IMR-90 (cell line): Measurements from ENCODE around the gene TFCP2. TPM values are rescaled to one million over a fixed set of nuclear protein-coding genes. Genes with fewer than 3 reads are reported as not detected.

Experiments used
- ATAC-seq: fragments of 200-7000 bp; cut with Tn5 transposase; 2 replicates; pipeline ENCODE4 v1.9.1; 2020; ENCODE audit warnings: low read depth, mild to moderate bottlenecking, moderate library complexity
- BruUV-seq: library from RNA; stranded (reverse); fragments of 400-500 nt; replicated peaks from 2 replicates; lab custom pipeline; 2021; lab: Mats Ljungman, UMichigan
- CTCF ChIA-PET: fragments of 300-600 bp; formaldehyde crosslinking; extraction: SDS; loops from one replicate; lab custom pipeline; 2021; ENCODE audit warnings: antibody characterized with exemption; lab: Yijun Ruan, JAX
- POLR2A ChIA-PET: fragments of 300-600 bp; sonication (Branson Sonifier 250); formaldehyde crosslinking; loops from one replicate; lab custom pipeline; 2022; ENCODE audit warnings: antibody characterized with exemption; ENCODE audit not compliant: unreplicated experiment; lab: Charles Lee
- DNase-seq: peaks from one replicate; pipeline ENCODE4 v3.0.0; 2013
- H2AFZ ChIP-seq: replicated peaks from 2 replicates; pipeline ENCODE3; 2013; ENCODE audit warnings: low read length, mild to moderate bottlenecking; ENCODE audit not compliant: poor library complexity
- H2AK5ac ChIP-seq: 2 replicates; pipeline ENCODE4 v1.6.1; 2013; ENCODE audit warnings: low read depth, low read length, inconsistent platforms
- H2AK9ac ChIP-seq: replicated peaks from 2 replicates; pipeline ENCODE3; 2013; ENCODE audit warnings: mild to moderate bottlenecking, low read depth, low read length, moderate library complexity; ENCODE audit not compliant: poor library complexity
- H2BK120ac ChIP-seq: 2 replicates; pipeline ENCODE4 v1.6.1; 2013; ENCODE audit warnings: low read depth, low read length, inconsistent platforms
- H2BK15ac ChIP-seq: 3 replicates; pipeline ENCODE4 v1.6.1; 2013; ENCODE audit warnings: low read depth, low read length, inconsistent platforms
- H2BK20ac ChIP-seq: 2 replicates; pipeline ENCODE4 v1.6.1; 2013; ENCODE audit warnings: low read depth, mild to moderate bottlenecking, inconsistent platforms, low read length, moderate library complexity
- H2BK5ac ChIP-seq: 2 replicates; pipeline ENCODE4 v1.6.1; 2013; ENCODE audit warnings: mild to moderate bottlenecking, low read depth, low read length, inconsistent platforms; ENCODE audit not compliant: poor library complexity, severe bottlenecking
- H3K14ac ChIP-seq: replicated peaks from 2 replicates; pipeline ENCODE4 v1.6.1; 2013; ENCODE audit warnings: low read depth, low read length, inconsistent platforms
- H3K18ac ChIP-seq: 2 replicates; pipeline ENCODE4 v1.6.1; 2013; ENCODE audit warnings: low read depth, low read length, control low read depth
- H3K23ac ChIP-seq: 2 replicates; pipeline ENCODE4 v1.6.1; 2013; ENCODE audit warnings: low read depth, low read length, inconsistent platforms
- H3K27ac ChIP-seq: 2 replicates; pipeline ENCODE4 v1.5.1; 2013; ENCODE audit warnings: mild to moderate bottlenecking, control low read depth, low read length; ENCODE audit not compliant: insufficient read depth
- H3K27me3 ChIP-seq: 2 replicates; pipeline ENCODE4 v1.6.1; 2013; ENCODE audit warnings: low read length; ENCODE audit not compliant: control insufficient read depth, insufficient read depth
- H3K36me3 ChIP-seq: 2 replicates; pipeline ENCODE4 v1.6.1; 2013; ENCODE audit warnings: low read length, mixed read lengths; ENCODE audit not compliant: control insufficient read depth, insufficient read depth
- H3K4ac ChIP-seq: 2 replicates; pipeline ENCODE4 v1.6.1; 2013; ENCODE audit warnings: low read depth, low read length, inconsistent platforms
- H3K4me1 ChIP-seq: 2 replicates; pipeline ENCODE4 v1.6.1; 2013; ENCODE audit warnings: low read length, mixed read lengths; ENCODE audit not compliant: control insufficient read depth, insufficient read depth
- H3K4me2 ChIP-seq: 2 replicates; pipeline ENCODE4 v1.6.1; 2013; ENCODE audit warnings: low read depth, mild to moderate bottlenecking, control low read depth, low read length, moderate library complexity
- H3K4me3 ChIP-seq: 2 replicates; pipeline ENCODE4 v1.5.1; 2013; ENCODE audit warnings: low read depth, mild to moderate bottlenecking, control low read depth, low read length, moderate library complexity; ENCODE audit not compliant: insufficient read depth
- H3K56ac ChIP-seq: 2 replicates; pipeline ENCODE4 v1.6.1; 2013; ENCODE audit warnings: low read length, inconsistent platforms; ENCODE audit not compliant: insufficient read depth; ENCODE audit errors: extremely low read depth
- H3K79me1 ChIP-seq, 2 experiments: 2 replicates each; pipeline ENCODE4 v1.6.1; 2013; ENCODE audit warnings: low read length in 2 of 2, inconsistent platforms in 1 of 2, low read depth in 1 of 2
- H3K9ac ChIP-seq: 2 replicates; pipeline ENCODE4 v1.6.1; 2013; ENCODE audit warnings: low read depth, low read length, control low read depth
- H3K9me1 ChIP-seq: 2 replicates; pipeline ENCODE4 v1.6.1; 2013; ENCODE audit warnings: low read length, inconsistent platforms; ENCODE audit not compliant: insufficient read depth
- H3K9me3 ChIP-seq: 2 replicates; pipeline ENCODE4 v1.6.1; 2013; ENCODE audit warnings: low read length; ENCODE audit not compliant: control insufficient read depth, insufficient read depth
- H4K20me1 ChIP-seq: 2 replicates; pipeline ENCODE4 v1.6.1; 2013; ENCODE audit warnings: low read length, inconsistent platforms; ENCODE audit not compliant: insufficient read depth
- H4K5ac ChIP-seq: 2 replicates; pipeline ENCODE4 v1.6.1; 2013; ENCODE audit warnings: mild to moderate bottlenecking, low read depth, low read length, control low read depth
- H4K8ac ChIP-seq, 2 experiments: 2 replicates each; pipeline ENCODE4 v1.6.1; 2013; ENCODE audit warnings: low read depth in 2 of 2, low read length in 2 of 2, control low read depth in 1 of 2, inconsistent platforms in 1 of 2
- H4K91ac ChIP-seq: 2 replicates; pipeline ENCODE4 v1.6.1; 2013; ENCODE audit warnings: low read depth, low read length, inconsistent platforms; ENCODE audit not compliant: insufficient read depth
- BHLHE40 ChIP-seq: fragments of 150-350 bp; IDR thresholded peaks from 2 replicates; pipeline ENCODE4 v1.6.1; 2016; ENCODE audit warnings: mild to moderate bottlenecking, low read depth, low read length
- CEBPB ChIP-seq: IDR thresholded peaks from 2 replicates; pipeline ENCODE4 v1.6.1; 2012; ENCODE audit warnings: low read depth, low read length, improper control_type of control experiment
- CTCF ChIP-seq: conservative IDR thresholded peaks from 2 replicates; pipeline ENCODE4 v1.5.1; 2012; ENCODE audit warnings: mild to moderate bottlenecking, low read depth, low read length, improper control_type of control experiment
- ELK1 ChIP-seq: fragments of 150-350 bp; IDR thresholded peaks from 2 replicates; pipeline ENCODE4 v1.6.1; 2016; ENCODE audit warnings: low read depth, mild to moderate bottlenecking, low read length, moderate library complexity, borderline replicate concordance
- FOS ChIP-seq: fragments of 150-350 bp; IDR thresholded peaks from 2 replicates; pipeline ENCODE4 v1.6.1; 2016; ENCODE audit warnings: low read depth, low read length
- MAFK ChIP-seq: IDR thresholded peaks from 2 replicates; pipeline ENCODE4 v1.6.1; 2012; ENCODE audit warnings: low read depth, low read length, improper control_type of control experiment
- MAZ ChIP-seq: IDR thresholded peaks from 2 replicates; pipeline ENCODE4 v1.6.1; 2012; ENCODE audit warnings: low read depth, mild to moderate bottlenecking, low read length, improper control_type of control experiment, moderate library complexity, borderline replicate concordance
- MXI1 ChIP-seq: IDR thresholded peaks from 2 replicates; pipeline ENCODE4 v1.6.1; 2012; ENCODE audit warnings: low read depth, mild to moderate bottlenecking, low read length, moderate library complexity, borderline replicate concordance
- NFE2L2 ChIP-seq: fragments of 150-350 bp; IDR thresholded peaks from 2 replicates; pipeline ENCODE4 v1.6.1; 2016; ENCODE audit warnings: low read depth, mild to moderate bottlenecking, low read length
- POLR2A ChIP-seq: IDR thresholded peaks from 2 replicates; pipeline ENCODE4 v1.6.1; 2012; ENCODE audit warnings: mild to moderate bottlenecking, low read depth, low read length
- RAD21 ChIP-seq: IDR thresholded peaks from 2 replicates; pipeline ENCODE4 v1.6.1; 2012; ENCODE audit warnings: low read length, improper control_type of control experiment
- RCOR1 ChIP-seq: IDR thresholded peaks from 2 replicates; pipeline ENCODE4 v1.6.1; 2012; ENCODE audit warnings: mild to moderate bottlenecking, low read length, improper control_type of control experiment; ENCODE audit not compliant: insufficient replicate concordance
- SMC3 ChIP-seq: fragments of 150-350 bp; IDR thresholded peaks from 2 replicates; pipeline ENCODE4 v1.6.1; 2016; ENCODE audit warnings: low read depth, mild to moderate bottlenecking, antibody characterized with exemption, low read length, moderate library complexity
- WGBS, 2 experiments: methylation state at CpG; one replicate each; pipeline versions ENCODE4 v1.1.5 to v1.1.7; 2013; ENCODE audit warnings: missing lambda C conversion rate in 2 of 2; ENCODE audit not compliant: insufficient read length in 1 of 2; ENCODE audit errors: extremely low coverage in 2 of 2; 5-methylcytosine and 5-hydroxymethylcytosine counted together
- dilution Hi-C: fragments of 300-500 bp; cut with HindIII; formaldehyde crosslinking; loops from one replicate; pipeline ENCODE4 v1.14.3; 2018; ENCODE audit warnings: low sequenced_read_pairs; ENCODE audit not compliant: unreplicated experiment
- in situ Hi-C: fragments of 300-500 bp; cut with MboI; formaldehyde crosslinking; loops from 3 replicates; pipeline ENCODE4 v1.14.3; 2019; ENCODE audit warnings: low sequenced_read_pairs, inconsistent platforms, mixed read lengths
- intact Hi-C: fragments of 100-400 bp; cut with micrococcal nuclease; formaldehyde crosslinking; loops from 2 replicates; pipeline ENCODE4 v1.10.0; 2022
- polyA plus RNA-seq, 3 experiments: library from polyadenylated mRNA; depleted of rRNA; stranded (reverse); fragments of >200 nt; gene quantifications; 2 replicates each; pipeline ENCODE4 v1.2.3, GENCODE V29; 2012; ENCODE audit warnings: low replicate concordance in 1 of 3
- total RNA-seq: library from RNA; depleted of rRNA; stranded (reverse); fragments of >200 nt; gene quantifications from 2 replicates; pipeline ENCODE4 v1.2.3, GENCODE V29; 2012
- TF ChIP-seq, protein P1 (sequence below): fragments of 150-350 bp; IDR thresholded peaks from 2 replicates; pipeline ENCODE4 v1.6.1; 2017; ENCODE audit warnings: mild to moderate bottlenecking, antibody characterized with exemption, low read length, low read depth

TFCP2 gene
- total and polyA plus RNA-seq, 2 of the 4 experiments (the other 2 are of a cell fraction): 10.0 to 15.4 TPM

GRCh38 chr12:51217968-51218606, 45.2 kb upstream of the TFCP2 start, which contains the start of gene POU6F1:
Gene POU6F1 (minus strand): TSS chr12:51218062. CDS start chr12:51206836, 11,226 bp downstream.
- Histone ChIP-seq H3K18ac (peak within 1 kb of the TSS; percentile 90), H3K4me3 (peak within 1 kb of the TSS; percentile 77), H3K27ac (peak within 1 kb of the TSS; percentile 83), H2AFZ (peak within 1 kb of the TSS; percentile 98), H2BK20ac (peak within 1 kb of the TSS; percentile 84), H3K79me1 (peaks cover 14 to 27% of the 10 kb centered on the region in 2 experiments; a peak in 3 of 4 replicates), H4K20me1 (no peaks in the 10 kb centered on the region), H3K4ac (peak within 1 kb of the TSS; percentile 97), H3K9me3 (no peaks in the 10 kb centered on the region), H2BK120ac (peak within 1 kb of the TSS; percentile 92), H2BK5ac (peak within 1 kb of the TSS; percentile 85), H4K8ac (peak within 1 kb of the TSS; percentile 95 to 98), H3K23ac (peak within 1 kb of the TSS; percentile 96), H3K56ac (peak within 1 kb of the TSS; percentile 57), H2AK5ac (peak within 1 kb of the TSS; percentile 87), H4K91ac (peak within 1 kb of the TSS; percentile 92), H3K4me1 (peaks cover 4% of the 10 kb centered on the region), H3K9ac (peak within 1 kb of the TSS; percentile 85), H3K9me1 (peaks cover 9% of the 10 kb centered on the region), H4K5ac (peak within 1 kb of the TSS; percentile 74), H2BK15ac (peak within 1 kb of the TSS; percentile 87; the same call in 2 of the 3 replicates), H3K4me2 (peak within 1 kb of the TSS; percentile 98), H3K27me3 (no peaks in the 10 kb centered on the region), H3K36me3 (0 out of 2 replicates have a peak, but pooled peaks cover 1% of the 10 kb centered on the region), H2AK9ac (peak within 1 kb of the TSS; percentile 93), H3K14ac (peak within 1 kb of the TSS; percentile 94)
- peak; percentile 76 for DNase-seq
- in situ Hi-C loops (no loop called here), dilution Hi-C loops (no loop called here), intact Hi-C loops (no loop called here)
- BruUV-seq: no TSS peak
- CTCF ChIA-PET: interaction anchor here (0.6 kb wide), 1 partner anchor 120 kb away, joined by 3 read pairs; no protein-coding TSS in a partner anchor
- WGBS, 2 experiments: 13% methylated on average over 9 of the region's 35 CpGs; no CpG with 5 or more reads in 1 of the 2 experiments
- peak; percentile 92 for ATAC-seq
- POLR2A ChIA-PET: interaction anchor here (0.6 to 0.7 kb wide), 4 partner anchors 10 to 431 kb away, joined by 3 to 14 read pairs (median 4); partner anchors contain the start of gene DAZAP2
- peak; percentile 78 for TF ChIP-seq BHLHE40
- TF ChIP-seq SMC3: no peak
- TF ChIP-seq, protein P1, sequence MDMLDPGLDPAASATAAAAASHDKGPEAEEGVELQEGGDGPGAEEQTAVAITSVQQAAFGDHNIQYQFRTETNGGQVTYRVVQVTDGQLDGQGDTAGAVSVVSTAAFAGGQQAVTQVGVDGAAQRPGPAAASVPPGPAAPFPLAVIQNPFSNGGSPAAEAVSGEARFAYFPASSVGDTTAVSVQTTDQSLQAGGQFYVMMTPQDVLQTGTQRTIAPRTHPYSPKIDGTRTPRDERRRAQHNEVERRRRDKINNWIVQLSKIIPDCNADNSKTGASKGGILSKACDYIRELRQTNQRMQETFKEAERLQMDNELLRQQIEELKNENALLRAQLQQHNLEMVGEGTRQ: no peak
- TF ChIP-seq CTCF: peak; percentile 51
- peak; percentile 92 for TF ChIP-seq MAZ
- TF ChIP-seq FOS: 0 out of 2 replicates have a peak, but pooled peaks have one; percentile 4
- no peak for TF ChIP-seq ELK1
- TF ChIP-seq RAD21: no peak; the same call in 1 of the 2 replicates
- peak; percentile 61; the same call in 1 of the 2 replicates for TF ChIP-seq POLR2A
- no peak for TF ChIP-seq RCOR1
- TF ChIP-seq CEBPB: no peak
- TF ChIP-seq MXI1: peak; percentile 83; the same call in 1 of the 2 replicates
- no peak for TF ChIP-seq NFE2L2
- no peak for TF ChIP-seq MAFK
